Lower lobe of right lung (tissue), 2 donors: ENCODE data around the gene SCD. TPM values are rescaled to one million over a fixed set of nuclear protein-coding genes. Genes with fewer than 3 reads are reported as not detected.

Source experiments
- ATAC-seq, 2 donors: fragments of 200-7000 bp; cut with Tn5 transposase; one replicate each; pipeline ENCODE4 v1.9.1; 2020 to 2022; ENCODE audit warnings: mild to moderate bottlenecking in 2 of 2, moderate library complexity in 2 of 2
- DNase-seq: peaks from one replicate; pipeline ENCODE4 v3.0.0-alpha.2; 2020
- H3K27ac ChIP-seq: fragments of 200-600 bp; one replicate; pipeline ENCODE4 v1.8.0; 2022
- H3K27me3 ChIP-seq: fragments of 200-600 bp; one replicate; pipeline ENCODE4 v1.8.0; 2022; ENCODE audit warnings: low read depth
- H3K36me3 ChIP-seq: fragments of 200-600 bp; one replicate; pipeline ENCODE4 v1.8.0; 2022; ENCODE audit warnings: mild to moderate bottlenecking
- H3K4me1 ChIP-seq: fragments of 200-600 bp; one replicate; pipeline ENCODE4 v1.8.0; 2022
- H3K4me3 ChIP-seq: fragments of 200-600 bp; one replicate; pipeline ENCODE4 v1.8.0; 2022; ENCODE audit warnings: mild to moderate bottlenecking
- H3K9me3 ChIP-seq: fragments of 200-600 bp; one replicate; pipeline ENCODE4 v1.8.0; 2022
- CTCF ChIP-seq: fragments of 200-600 bp; IDR thresholded peaks from one replicate; pipeline ENCODE4 v1.8.0; 2022; ENCODE audit warnings: antibody characterized with exemption, mild to moderate bottlenecking
- intact Hi-C: fragments of 100-400 bp; cut with DNase I; formaldehyde crosslinking; loops from one replicate; pipeline ENCODE4 v1.11.0; 2022
- total RNA-seq: library from RNA; stranded (reverse); fragmentation: NEBNext Ultra II Directional; extraction: Animal tissue kit (Norgen Biotek cat#: 25700); gene quantifications from one replicate; pipeline ENCODE4 v1.2.1, GENCODE V29; 2021
- donor health status: DM: no; HTN: yes; CAD: no; lungs with severe emphysema.

Gene SCD
- total RNA-seq, 1 donor from 2014 or later, result 327 TPM

GRCh38 chr10:100359030-100359432 is 12.0 kb downstream of the SCD start:
- H3K27me3 ChIP-seq, result no peaks in the 10 kb centered on the region
- no peak overlapping the region for H3K4me3 ChIP-seq
- peaks cover 50% of the 10 kb centered on the region for H3K36me3 ChIP-seq
- DNase-seq (no peak), ATAC-seq (no peak)
- H3K4me1 ChIP-seq, result peaks cover 12% of the 10 kb centered on the region
- H3K27ac ChIP-seq, result no peak overlapping the region
- intact Hi-C loops, result no loop called here
- no peak for TF ChIP-seq CTCF
- H3K9me3 ChIP-seq, result no peaks in the 10 kb centered on the region

GRCh38 chr10:100359529-100360150 is 12.6 kb downstream of the SCD start:
- DNase-seq (no peak), ATAC-seq (no peak)
- no peaks in the 10 kb centered on the region for H3K27me3 ChIP-seq
- no peaks in the 10 kb centered on the region for H3K9me3 ChIP-seq
- intact Hi-C loops, result no loop called here
- H3K27ac ChIP-seq, result no peak overlapping the region
- TF ChIP-seq CTCF, result no peak
- H3K4me3 ChIP-seq, result no peak overlapping the region
- H3K4me1 ChIP-seq, result peaks cover 17% of the 10 kb centered on the region
- H3K36me3 ChIP-seq, result peaks cover 44% of the 10 kb centered on the region

- Histone ChIP-seq H3K9me3 (no peaks in the 10 kb centered on the region), H3K4me1 (peaks cover 23% of the 10 kb centered on the region), H3K27ac (no peak overlapping the region), H3K36me3 (peaks cover 38% of the 10 kb centered on the region), H3K4me3 (no peak overlapping the region), H3K27me3 (no peaks in the 10 kb centered on the region)
- ATAC-seq (no peak), DNase-seq (no peak)
- intact Hi-C loops, result no loop called here
- TF ChIP-seq CTCF, result no peak
Measured at GRCh38 chr10:100360234-100360633, 13.2 kb downstream of the SCD start.

- no peak overlapping the region for H3K27ac ChIP-seq
- no peaks in the 10 kb centered on the region for H3K9me3 ChIP-seq
- intact Hi-C loops, result no loop called here
- TF ChIP-seq CTCF, result no peak
- no peak overlapping the region for H3K4me3 ChIP-seq
- H3K4me1 ChIP-seq, result peaks cover 29% of the 10 kb centered on the region
- no peak for DNase-seq
- H3K27me3 ChIP-seq, result no peaks in the 10 kb centered on the region
- ATAC-seq, result no peak
- H3K36me3 ChIP-seq, result peaks cover 15% of the 10 kb centered on the region
Measured at GRCh38 chr10:100362570-100363496, 15.8 kb downstream of the SCD start.

GRCh38 chr10:100364175-100364574 is 17.1 kb downstream of the SCD start:
- DNase-seq, result no peak
- Histone ChIP-seq H3K27ac (no peak overlapping the region), H3K9me3 (no peaks in the 10 kb centered on the region), H3K27me3 (no peaks in the 10 kb centered on the region), H3K36me3 (peaks cover 15% of the 10 kb centered on the region), H3K4me3 (no peak overlapping the region), H3K4me1 (peaks cover 22% of the 10 kb centered on the region)
- intact Hi-C loops, result no loop called here
- TF ChIP-seq CTCF, result no peak
- no peak for ATAC-seq
